ENCODE data around the gene ZNF789. TPM values are rescaled to one million over a fixed set of nuclear protein-coding genes. Genes with fewer than 3 reads are reported as not detected.

The ZNF789 gene
- total and polyA plus RNA-seq, 2 of the 13 experiments (the other 11 are each of a cell fraction or from before 2014, with no cell fraction given): 19.8 to 25.1 TPM

DNA sequence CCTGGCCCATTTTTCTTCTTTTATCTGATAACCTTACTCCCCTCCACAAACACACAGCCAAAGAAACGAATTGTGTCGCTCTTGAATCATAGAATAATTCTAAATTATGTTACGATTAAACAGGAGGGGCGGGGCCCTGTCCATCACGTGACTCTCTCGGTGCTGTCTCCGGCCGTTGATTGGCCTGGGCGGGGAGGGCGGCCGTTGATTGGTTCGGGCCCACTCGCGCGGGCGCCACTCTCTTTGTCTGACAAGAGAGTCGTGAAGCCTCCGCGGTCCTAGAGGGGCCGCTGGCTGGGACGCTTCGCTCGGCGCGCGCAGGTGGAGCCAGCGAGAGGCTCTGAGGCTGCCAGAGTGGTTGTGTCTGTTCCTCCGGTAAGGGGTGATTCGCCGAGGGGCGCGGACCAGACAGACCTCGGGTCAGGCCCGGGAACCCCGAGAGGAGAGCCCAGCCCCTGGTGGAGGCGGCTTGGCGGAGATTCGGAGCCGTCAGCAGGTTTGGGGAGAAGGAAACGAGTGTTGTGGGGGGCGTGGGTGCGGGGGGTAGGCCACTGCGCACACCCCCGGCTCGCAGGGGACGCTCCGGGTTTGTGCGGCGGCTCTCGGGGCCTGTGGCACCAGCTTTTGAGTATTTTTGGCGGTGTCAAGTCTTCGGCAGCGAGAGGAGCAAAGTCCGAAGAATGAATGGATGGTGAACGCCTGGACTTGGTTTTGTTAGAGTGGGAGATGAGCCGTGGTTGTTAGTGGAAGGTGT, at the start of gene ZNF789 (continued):
- TF ChIP-seq, protein P1, sequence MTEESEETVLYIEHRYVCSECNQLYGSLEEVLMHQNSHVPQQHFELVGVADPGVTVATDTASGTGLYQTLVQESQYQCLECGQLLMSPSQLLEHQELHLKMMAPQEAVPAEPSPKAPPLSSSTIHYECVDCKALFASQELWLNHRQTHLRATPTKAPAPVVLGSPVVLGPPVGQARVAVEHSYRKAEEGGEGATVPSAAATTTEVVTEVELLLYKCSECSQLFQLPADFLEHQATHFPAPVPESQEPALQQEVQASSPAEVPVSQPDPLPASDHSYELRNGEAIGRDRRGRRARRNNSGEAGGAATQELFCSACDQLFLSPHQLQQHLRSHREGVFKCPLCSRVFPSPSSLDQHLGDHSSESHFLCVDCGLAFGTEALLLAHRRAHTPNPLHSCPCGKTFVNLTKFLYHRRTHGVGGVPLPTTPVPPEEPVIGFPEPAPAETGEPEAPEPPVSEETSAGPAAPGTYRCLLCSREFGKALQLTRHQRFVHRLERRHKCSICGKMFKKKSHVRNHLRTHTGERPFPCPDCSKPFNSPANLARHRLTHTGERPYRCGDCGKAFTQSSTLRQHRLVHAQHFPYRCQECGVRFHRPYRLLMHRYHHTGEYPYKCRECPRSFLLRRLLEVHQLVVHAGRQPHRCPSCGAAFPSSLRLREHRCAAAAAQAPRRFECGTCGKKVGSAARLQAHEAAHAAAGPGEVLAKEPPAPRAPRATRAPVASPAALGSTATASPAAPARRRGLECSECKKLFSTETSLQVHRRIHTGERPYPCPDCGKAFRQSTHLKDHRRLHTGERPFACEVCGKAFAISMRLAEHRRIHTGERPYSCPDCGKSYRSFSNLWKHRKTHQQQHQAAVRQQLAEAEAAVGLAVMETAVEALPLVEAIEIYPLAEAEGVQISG (CRISPR knock-in tag; IDR thresholded peaks at IDR 0.05): peak; percentile 99
- TF ChIP-seq TFDP2 (CRISPR knock-in tag; IDR thresholded peaks at IDR 0.05) (peak; percentile 93), ZNF34 (CRISPR knock-in tag; IDR thresholded peaks at IDR 0.05; ENCODE audit: borderline replicate concordance) (0 out of 2 replicates have a peak, but pooled peaks have one; percentile 62), KDM2A (CRISPR knock-in tag; IDR thresholded peaks at IDR 0.05; ENCODE audit: borderline replicate concordance, low read depth) (peak; percentile 87), MIER2 (CRISPR knock-in tag; IDR thresholded peaks at IDR 0.05) (no peak), HBP1 (CRISPR knock-in tag; IDR thresholded peaks at IDR 0.05; ENCODE audit: low read depth) (peak; percentile 85), ZNF12 (CRISPR knock-in tag; IDR thresholded peaks at IDR 0.05) (no peak), ZNF691 (CRISPR knock-in tag; IDR thresholded peaks at IDR 0.05; ENCODE audit: borderline replicate concordance, low read depth) (0 out of 2 replicates have a peak, but pooled peaks have one; percentile 51), ZFX (CRISPR knock-in tag; IDR thresholded peaks at IDR 0.05; ENCODE audit: low read depth) (peak; percentile 82), SYNCRIP (IDR thresholded peaks at IDR 0.05; ENCODE audit: insufficient read depth, low read depth, low read length) (no peak), ATF4 (CRISPR knock-in tag; IDR thresholded peaks at IDR 0.05) (0 out of 4 replicates have a peak, but pooled peaks of 1 of the 2 experiments have one; percentile 22)
- TF ChIP-seq, protein P2, sequence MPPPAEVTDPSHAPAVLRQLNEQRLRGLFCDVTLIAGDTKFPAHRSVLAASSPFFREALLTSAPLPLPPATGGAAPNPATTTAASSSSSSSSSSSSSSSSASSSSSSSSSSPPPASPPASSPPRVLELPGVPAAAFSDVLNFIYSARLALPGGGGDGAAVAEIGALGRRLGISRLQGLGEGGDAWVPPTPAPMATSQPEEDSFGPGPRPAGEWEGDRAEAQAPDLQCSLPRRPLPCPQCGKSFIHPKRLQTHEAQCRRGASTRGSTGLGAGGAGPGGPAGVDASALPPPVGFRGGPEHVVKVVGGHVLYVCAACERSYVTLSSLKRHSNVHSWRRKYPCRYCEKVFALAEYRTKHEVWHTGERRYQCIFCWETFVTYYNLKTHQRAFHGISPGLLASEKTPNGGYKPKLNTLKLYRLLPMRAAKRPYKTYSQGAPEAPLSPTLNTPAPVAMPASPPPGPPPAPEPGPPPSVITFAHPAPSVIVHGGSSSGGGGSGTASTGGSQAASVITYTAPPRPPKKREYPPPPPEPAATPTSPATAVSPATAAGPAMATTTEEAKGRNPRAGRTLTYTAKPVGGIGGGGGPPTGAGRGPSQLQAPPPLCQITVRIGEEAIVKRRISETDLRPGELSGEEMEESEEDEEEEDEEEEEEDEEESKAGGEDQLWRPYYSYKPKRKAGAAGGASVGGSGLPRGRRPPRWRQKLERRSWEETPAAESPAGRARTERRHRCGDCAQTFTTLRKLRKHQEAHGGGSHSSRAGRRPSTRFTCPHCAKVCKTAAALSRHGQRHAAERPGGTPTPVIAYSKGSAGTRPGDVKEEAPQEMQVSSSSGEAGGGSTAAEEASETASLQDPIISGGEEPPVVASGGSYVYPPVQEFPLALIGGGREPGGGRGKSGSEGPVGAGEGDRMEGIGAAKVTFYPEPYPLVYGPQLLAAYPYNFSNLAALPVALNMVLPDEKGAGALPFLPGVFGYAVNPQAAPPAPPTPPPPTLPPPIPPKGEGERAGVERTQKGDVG (CRISPR knock-in tag; IDR thresholded peaks at IDR 0.05; ENCODE audit: borderline replicate concordance): peak; percentile 61; the same call in 1 of the 2 replicates
- TF ChIP-seq, protein P3, sequence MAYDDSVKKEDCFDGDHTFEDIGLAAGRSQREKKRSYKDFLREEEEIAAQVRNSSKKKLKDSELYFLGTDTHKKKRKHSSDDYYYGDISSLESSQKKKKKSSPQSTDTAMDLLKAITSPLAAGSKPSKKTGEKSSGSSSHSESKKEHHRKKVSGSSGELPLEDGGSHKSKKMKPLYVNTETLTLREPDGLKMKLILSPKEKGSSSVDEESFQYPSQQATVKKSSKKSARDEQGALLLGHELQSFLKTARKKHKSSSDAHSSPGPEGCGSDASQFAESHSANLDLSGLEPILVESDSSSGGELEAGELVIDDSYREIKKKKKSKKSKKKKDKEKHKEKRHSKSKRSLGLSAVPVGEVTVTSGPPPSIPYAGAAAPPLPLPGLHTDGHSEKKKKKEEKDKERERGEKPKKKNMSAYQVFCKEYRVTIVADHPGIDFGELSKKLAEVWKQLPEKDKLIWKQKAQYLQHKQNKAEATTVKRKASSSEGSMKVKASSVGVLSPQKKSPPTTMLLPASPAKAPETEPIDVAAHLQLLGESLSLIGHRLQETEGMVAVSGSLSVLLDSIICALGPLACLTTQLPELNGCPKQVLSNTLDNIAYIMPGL (CRISPR knock-in tag; IDR thresholded peaks at IDR 0.05; ENCODE audit: borderline replicate concordance in 1 of 2, low read depth in 1 of 2): peak; percentile 69 to 80

All from HepG2 (cell line).